ENCODE data around the gene SULT4A1.

The SULT4A1 gene

DNA sequence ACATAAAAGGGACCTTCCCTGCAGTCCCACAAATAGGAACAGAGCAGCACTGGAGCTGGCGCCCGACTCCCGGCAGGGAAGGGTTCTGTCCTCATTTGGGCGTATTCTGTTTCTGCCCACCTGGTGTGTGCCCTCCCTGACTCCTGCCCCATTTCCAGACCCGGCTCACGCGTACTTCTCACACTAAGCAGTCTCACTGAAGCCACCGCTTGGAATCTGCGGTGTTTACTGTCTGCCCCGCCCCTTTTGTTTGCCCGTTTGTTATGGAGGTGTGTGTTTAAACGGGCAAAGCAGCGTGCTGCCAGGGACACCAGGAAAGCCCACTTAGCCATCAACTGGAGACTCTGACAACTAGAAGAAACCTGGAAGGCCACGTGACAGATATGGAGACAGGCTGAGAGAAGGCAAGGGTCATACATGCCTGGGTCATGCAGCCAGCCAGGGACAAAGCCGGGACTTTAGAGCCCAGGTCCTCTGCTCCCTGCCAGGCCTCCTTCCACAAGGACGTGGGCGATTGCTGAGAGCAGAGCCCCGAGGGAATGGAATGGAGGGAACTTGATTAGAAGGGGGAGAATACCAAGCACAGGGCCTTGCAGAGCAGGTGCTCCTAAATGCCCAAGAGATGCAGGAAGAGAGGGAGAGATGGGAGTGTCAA, 41.5 kb downstream of the SULT4A1 start:
- TF ChIP-seq ISL1 (CRISPR knock-in tag; IDR thresholded peaks at IDR 0.05) (no peak), SNAI2 (CRISPR knock-in tag; IDR thresholded peaks at IDR 0.05) (no peak), ZFP3 (CRISPR knock-in tag; IDR thresholded peaks at IDR 0.05) (no peak), ZNF70 (CRISPR knock-in tag; IDR thresholded peaks at IDR 0.05) (no peak), ZNF565 (CRISPR knock-in tag; conservative IDR thresholded peaks at IDR 0.05; ENCODE audit: low read depth) (no peak), BACH2 (CRISPR knock-in tag; IDR thresholded peaks at IDR 0.05; ENCODE audit: borderline replicate concordance) (no peak), GLIS3 (CRISPR knock-in tag; IDR thresholded peaks at IDR 0.05) (no peak), ARNTL (CRISPR knock-in tag; IDR thresholded peaks at IDR 0.05; ENCODE audit: borderline replicate concordance, low read depth) (no peak), OSR1 (CRISPR knock-in tag; IDR thresholded peaks at IDR 0.05) (no peak), ZC3H10 (CRISPR knock-in tag; IDR thresholded peaks at IDR 0.05) (no peak), ZFP30 (CRISPR knock-in tag; IDR thresholded peaks at IDR 0.05) (no peak), RARB (CRISPR knock-in tag; IDR thresholded peaks at IDR 0.05) (no peak), PPARA (CRISPR knock-in tag; IDR thresholded peaks at IDR 0.05; ENCODE audit: borderline replicate concordance) (no peak), CSDC2 (CRISPR knock-in tag; IDR thresholded peaks at IDR 0.05) (no peak)
- TF ChIP-seq, protein P1, sequence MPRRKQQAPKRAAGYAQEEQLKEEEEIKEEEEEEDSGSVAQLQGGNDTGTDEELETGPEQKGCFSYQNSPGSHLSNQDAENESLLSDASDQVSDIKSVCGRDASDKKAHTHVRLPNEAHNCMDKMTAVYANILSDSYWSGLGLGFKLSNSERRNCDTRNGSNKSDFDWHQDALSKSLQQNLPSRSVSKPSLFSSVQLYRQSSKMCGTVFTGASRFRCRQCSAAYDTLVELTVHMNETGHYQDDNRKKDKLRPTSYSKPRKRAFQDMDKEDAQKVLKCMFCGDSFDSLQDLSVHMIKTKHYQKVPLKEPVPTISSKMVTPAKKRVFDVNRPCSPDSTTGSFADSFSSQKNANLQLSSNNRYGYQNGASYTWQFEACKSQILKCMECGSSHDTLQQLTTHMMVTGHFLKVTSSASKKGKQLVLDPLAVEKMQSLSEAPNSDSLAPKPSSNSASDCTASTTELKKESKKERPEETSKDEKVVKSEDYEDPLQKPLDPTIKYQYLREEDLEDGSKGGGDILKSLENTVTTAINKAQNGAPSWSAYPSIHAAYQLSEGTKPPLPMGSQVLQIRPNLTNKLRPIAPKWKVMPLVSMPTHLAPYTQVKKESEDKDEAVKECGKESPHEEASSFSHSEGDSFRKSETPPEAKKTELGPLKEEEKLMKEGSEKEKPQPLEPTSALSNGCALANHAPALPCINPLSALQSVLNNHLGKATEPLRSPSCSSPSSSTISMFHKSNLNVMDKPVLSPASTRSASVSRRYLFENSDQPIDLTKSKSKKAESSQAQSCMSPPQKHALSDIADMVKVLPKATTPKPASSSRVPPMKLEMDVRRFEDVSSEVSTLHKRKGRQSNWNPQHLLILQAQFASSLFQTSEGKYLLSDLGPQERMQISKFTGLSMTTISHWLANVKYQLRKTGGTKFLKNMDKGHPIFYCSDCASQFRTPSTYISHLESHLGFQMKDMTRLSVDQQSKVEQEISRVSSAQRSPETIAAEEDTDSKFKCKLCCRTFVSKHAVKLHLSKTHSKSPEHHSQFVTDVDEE (CRISPR knock-in tag; IDR thresholded peaks at IDR 0.05) = no peak
- TF ChIP-seq, protein P2, sequence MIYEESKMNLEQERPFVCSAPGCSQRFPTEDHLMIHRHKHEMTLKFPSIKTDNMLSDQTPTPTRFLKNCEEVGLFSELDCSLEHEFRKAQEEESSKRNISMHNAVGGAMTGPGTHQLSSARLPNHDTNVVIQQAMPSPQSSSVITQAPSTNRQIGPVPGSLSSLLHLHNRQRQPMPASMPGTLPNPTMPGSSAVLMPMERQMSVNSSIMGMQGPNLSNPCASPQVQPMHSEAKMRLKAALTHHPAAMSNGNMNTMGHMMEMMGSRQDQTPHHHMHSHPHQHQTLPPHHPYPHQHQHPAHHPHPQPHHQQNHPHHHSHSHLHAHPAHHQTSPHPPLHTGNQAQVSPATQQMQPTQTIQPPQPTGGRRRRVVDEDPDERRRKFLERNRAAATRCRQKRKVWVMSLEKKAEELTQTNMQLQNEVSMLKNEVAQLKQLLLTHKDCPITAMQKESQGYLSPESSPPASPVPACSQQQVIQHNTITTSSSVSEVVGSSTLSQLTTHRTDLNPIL (CRISPR knock-in tag; IDR thresholded peaks at IDR 0.05; ENCODE audit: low read depth) = no peak
- TF ChIP-seq, protein P3, sequence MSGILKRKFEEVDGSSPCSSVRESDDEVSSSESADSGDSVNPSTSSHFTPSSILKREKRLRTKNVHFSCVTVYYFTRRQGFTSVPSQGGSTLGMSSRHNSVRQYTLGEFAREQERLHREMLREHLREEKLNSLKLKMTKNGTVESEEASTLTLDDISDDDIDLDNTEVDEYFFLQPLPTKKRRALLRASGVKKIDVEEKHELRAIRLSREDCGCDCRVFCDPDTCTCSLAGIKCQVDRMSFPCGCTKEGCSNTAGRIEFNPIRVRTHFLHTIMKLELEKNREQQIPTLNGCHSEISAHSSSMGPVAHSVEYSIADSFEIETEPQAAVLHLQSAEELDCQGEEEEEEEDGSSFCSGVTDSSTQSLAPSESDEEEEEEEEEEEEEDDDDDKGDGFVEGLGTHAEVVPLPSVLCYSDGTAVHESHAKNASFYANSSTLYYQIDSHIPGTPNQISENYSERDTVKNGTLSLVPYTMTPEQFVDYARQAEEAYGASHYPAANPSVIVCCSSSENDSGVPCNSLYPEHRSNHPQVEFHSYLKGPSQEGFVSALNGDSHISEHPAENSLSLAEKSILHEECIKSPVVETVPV (CRISPR knock-in tag; IDR thresholded peaks at IDR 0.05) = no peak
- ATAC-seq = no peak

DNA sequence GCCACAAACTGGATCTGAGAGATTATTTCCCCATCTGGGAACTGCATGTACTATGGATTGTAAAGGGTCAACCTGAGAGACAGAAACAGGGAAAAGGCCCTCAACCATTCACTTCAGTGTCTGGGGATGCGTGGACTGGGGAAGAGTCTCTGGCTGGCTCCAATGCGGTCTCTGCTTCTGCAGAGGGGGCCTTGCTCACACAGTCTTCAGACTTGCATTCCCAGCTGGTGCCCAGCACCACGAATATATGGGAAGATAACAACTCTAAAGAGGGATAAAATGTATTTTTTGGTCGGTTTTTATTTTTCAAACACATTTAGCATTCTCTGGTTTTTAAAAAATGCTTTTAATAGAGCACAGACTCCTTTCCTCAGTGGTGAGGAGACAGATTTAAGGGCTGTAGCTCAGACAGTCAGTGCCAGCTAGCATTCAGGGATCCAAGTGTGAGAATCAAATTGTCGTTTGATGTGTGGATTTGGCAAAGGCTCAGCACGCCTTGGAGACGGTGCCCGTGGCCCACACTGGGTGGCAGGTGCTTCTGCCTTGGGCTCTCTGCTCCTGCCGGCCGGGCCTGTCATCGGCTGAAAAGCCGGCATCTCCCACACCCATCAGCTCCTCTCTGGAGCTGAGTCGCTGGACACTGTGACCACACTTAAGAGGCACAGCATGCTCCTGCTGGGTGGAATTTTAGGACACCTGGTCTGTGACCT, 42.2 kb downstream of the SULT4A1 start:
- no peak for ATAC-seq
- TF ChIP-seq, protein P1 (CRISPR knock-in tag; IDR thresholded peaks at IDR 0.05) = no peak
- TF ChIP-seq PPARA (CRISPR knock-in tag; IDR thresholded peaks at IDR 0.05; ENCODE audit: borderline replicate concordance) (no peak), RARB (CRISPR knock-in tag; IDR thresholded peaks at IDR 0.05) (no peak), ZFP30 (CRISPR knock-in tag; IDR thresholded peaks at IDR 0.05) (no peak), TOX (CRISPR knock-in tag; IDR thresholded peaks at IDR 0.05; ENCODE audit: borderline replicate concordance) (no peak), ZNF565 (CRISPR knock-in tag; conservative IDR thresholded peaks at IDR 0.05; ENCODE audit: low read depth) (no peak), OSR1 (CRISPR knock-in tag; IDR thresholded peaks at IDR 0.05) (no peak), ZNF70 (CRISPR knock-in tag; IDR thresholded peaks at IDR 0.05) (no peak), ZNF8 (CRISPR knock-in tag; IDR thresholded peaks at IDR 0.05) (no peak), TCF4 (CRISPR knock-in tag; IDR thresholded peaks at IDR 0.05; ENCODE audit: borderline replicate concordance) (no peak), CSDC2 (CRISPR knock-in tag; IDR thresholded peaks at IDR 0.05) (no peak), BACH2 (CRISPR knock-in tag; IDR thresholded peaks at IDR 0.05; ENCODE audit: borderline replicate concordance) (no peak), GLIS3 (CRISPR knock-in tag; IDR thresholded peaks at IDR 0.05) (no peak)
- TF ChIP-seq, protein P3 (CRISPR knock-in tag; IDR thresholded peaks at IDR 0.05) = no peak
- TF ChIP-seq, protein P4, sequence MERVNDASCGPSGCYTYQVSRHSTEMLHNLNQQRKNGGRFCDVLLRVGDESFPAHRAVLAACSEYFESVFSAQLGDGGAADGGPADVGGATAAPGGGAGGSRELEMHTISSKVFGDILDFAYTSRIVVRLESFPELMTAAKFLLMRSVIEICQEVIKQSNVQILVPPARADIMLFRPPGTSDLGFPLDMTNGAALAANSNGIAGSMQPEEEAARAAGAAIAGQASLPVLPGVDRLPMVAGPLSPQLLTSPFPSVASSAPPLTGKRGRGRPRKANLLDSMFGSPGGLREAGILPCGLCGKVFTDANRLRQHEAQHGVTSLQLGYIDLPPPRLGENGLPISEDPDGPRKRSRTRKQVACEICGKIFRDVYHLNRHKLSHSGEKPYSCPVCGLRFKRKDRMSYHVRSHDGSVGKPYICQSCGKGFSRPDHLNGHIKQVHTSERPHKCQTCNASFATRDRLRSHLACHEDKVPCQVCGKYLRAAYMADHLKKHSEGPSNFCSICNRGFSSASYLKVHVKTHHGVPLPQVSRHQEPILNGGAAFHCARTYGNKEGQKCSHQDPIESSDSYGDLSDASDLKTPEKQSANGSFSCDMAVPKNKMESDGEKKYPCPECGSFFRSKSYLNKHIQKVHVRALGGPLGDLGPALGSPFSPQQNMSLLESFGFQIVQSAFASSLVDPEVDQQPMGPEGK (CRISPR knock-in tag; IDR thresholded peaks at IDR 0.05; ENCODE audit: borderline replicate concordance) = no peak
- TF ChIP-seq, protein P5, sequence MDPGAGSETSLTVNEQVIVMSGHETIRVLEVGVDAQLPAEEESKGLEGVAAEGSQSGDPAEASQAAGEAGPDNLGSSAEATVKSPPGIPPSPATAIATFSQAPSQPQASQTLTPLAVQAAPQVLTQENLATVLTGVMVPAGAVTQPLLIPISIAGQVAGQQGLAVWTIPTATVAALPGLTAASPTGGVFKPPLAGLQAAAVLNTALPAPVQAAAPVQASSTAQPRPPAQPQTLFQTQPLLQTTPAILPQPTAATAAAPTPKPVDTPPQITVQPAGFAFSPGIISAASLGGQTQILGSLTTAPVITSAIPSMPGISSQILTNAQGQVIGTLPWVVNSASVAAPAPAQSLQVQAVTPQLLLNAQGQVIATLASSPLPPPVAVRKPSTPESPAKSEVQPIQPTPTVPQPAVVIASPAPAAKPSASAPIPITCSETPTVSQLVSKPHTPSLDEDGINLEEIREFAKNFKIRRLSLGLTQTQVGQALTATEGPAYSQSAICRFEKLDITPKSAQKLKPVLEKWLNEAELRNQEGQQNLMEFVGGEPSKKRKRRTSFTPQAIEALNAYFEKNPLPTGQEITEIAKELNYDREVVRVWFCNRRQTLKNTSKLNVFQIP (CRISPR knock-in tag; IDR thresholded peaks at IDR 0.05; ENCODE audit: borderline replicate concordance, low read depth) = no peak
- TF ChIP-seq, protein P2 (CRISPR knock-in tag; IDR thresholded peaks at IDR 0.05; ENCODE audit: low read depth) = no peak
